Measurements from ENCODE around the gene MCCC2. TPM values are rescaled to one million over a fixed set of nuclear protein-coding genes. Genes with fewer than 3 reads are reported as not detected.

Gene MCCC2
- total and polyA plus RNA-seq, 2 of the 8 experiments (the other 6 are each of a cell fraction or from before 2014, with no cell fraction given), result 71.7 to 86.6 TPM

- Histone ChIP-seq H4K5ac (ENCODE audit: insufficient read length, low read depth, low read length) (no peak overlapping the region), H3K79me1 (ENCODE audit: low read depth, low read length) (no peaks in the 10 kb centered on the region; the same call in 1 of the 2 replicates), H3K23me2 (ENCODE audit: low read depth, low read length) (no peaks in the 10 kb centered on the region), H2BK120ac (replicated peaks; ENCODE audit: low read depth, low read length) (no peak overlapping the region), H3K9ac (replicated peaks in 1 of 4; ENCODE audit: extremely low read depth in 1 of 4, low read depth in 3 of 4, low read length in 3 of 4) (no peak overlapping the region), H3K4ac (replicated peaks; ENCODE audit: insufficient read length, low read depth, low read length) (no peak overlapping the region), H4K8ac (ENCODE audit: extremely low read depth, insufficient read depth, low read length) (no peak overlapping the region), H3K56ac (replicated peaks; ENCODE audit: insufficient read length, low read depth, low read length) (no peak overlapping the region), H3K27me3 (replicated peaks in 1 of 4; ENCODE audit: control insufficient read depth in 3 of 4, extremely low read depth in 1 of 4, insufficient read depth in 3 of 4, low read length in 3 of 4) (no peaks in the 10 kb centered on the region), H4K20me1 (replicated peaks in 1 of 2; ENCODE audit: control insufficient read depth in 1 of 2, insufficient read depth in 2 of 2, low read length in 2 of 2) (no peaks in the 10 kb centered on the region), H3K23ac (ENCODE audit: insufficient read length) (no peak overlapping the region), H4K91ac (replicated peaks; ENCODE audit: insufficient read length, low read length) (no peak overlapping the region), H2AFZ (ENCODE audit: low read length) (no peak overlapping the region), H3K18ac (ENCODE audit: extremely low read depth, low read length) (no peak overlapping the region), H2BK20ac (ENCODE audit: low read length) (no peak overlapping the region), H3K9me3 (ENCODE audit: insufficient read depth in 2 of 2, low read depth in 1 of 2, low read length in 1 of 2) (no peaks in the 10 kb centered on the region), H3K27ac (ENCODE audit: low read depth, low read length) (no peak overlapping the region), H3K79me2 (ENCODE audit: control insufficient read depth in 1 of 2, insufficient read depth in 2 of 2, low read length in 2 of 2) (no peaks in the 10 kb centered on the region), H2BK12ac (ENCODE audit: low read depth, low read length) (no peak overlapping the region), H3K4me2 (ENCODE audit: insufficient read depth in 1 of 2, low read depth in 2 of 2, low read length in 2 of 2) (no peak overlapping the region), H3K4me3 (ENCODE audit: extremely low read depth in 1 of 4, insufficient read depth in 2 of 4, low read depth in 3 of 4, low read length in 4 of 4) (no peak overlapping the region), H2AK5ac (ENCODE audit: low read depth, low read length) (no peak overlapping the region), H3K14ac (ENCODE audit: insufficient read length) (no peak overlapping the region), H2BK5ac (ENCODE audit: low read depth, low read length) (no peak overlapping the region), H3K36me3 (ENCODE audit: control insufficient read depth in 2 of 4, insufficient read depth in 4 of 4, low read length in 3 of 4) (peaks cover 0 to 45% (median 26%) of the 10 kb centered on the region in 4 experiments; a peak in 6 of 8 replicates), H3K4me1 (replicated peaks in 1 of 4; ENCODE audit: control insufficient read depth in 3 of 4, insufficient read depth in 4 of 4, low read length in 3 of 4) (no peaks in the 10 kb centered on the region), H2BK15ac (ENCODE audit: low read length) (no peak overlapping the region)
- no peak for TF ChIP-seq SIX5 (IDR thresholded peaks at IDR 0.05; ENCODE audit: low read depth, low read length)
- CTCF ChIA-PET (ENCODE audit: partially characterized antibody), result no interaction called here
- FAIRE-seq (no peak), DNase-seq (ENCODE audit: low read depth in 1 of 2, low spot score in 2 of 2) (no peak)
- 91% methylated on average over 3 of the region's 3 CpGs; no CpG with 5 or more reads in 1 of the 2 experiments for WGBS, 2 experiments (ENCODE audit: extremely low coverage in 1 of 2, insufficient coverage in 1 of 2, insufficient read length in 1 of 2, insufficient replicate concordance in 2 of 2, low coverage in 1 of 2, low lambda C conversion rate in 2 of 2, missing lambda C conversion rate in 1 of 2)
- POLR2A ChIA-PET (ENCODE audit: partially characterized antibody), result no interaction called here
These were observed 53.3 kb downstream of the MCCC2 start for GRCh38 chr5:71640408-71640807.

Measured in H1 (cell line).